ENCODE results near the gene LANCL2. TPM values are rescaled to one million over a fixed set of nuclear protein-coding genes. Genes with fewer than 3 reads are reported as not detected.
"Not testable (repeated sequence)": the region's sequence is repeated elsewhere in the genome, so short reads cannot be mapped to it uniquely, and the experiment has no call there.

Gene LANCL2
- total RNA-seq, 1 experiment from 2014 or later = 22.8 TPM

DNA sequence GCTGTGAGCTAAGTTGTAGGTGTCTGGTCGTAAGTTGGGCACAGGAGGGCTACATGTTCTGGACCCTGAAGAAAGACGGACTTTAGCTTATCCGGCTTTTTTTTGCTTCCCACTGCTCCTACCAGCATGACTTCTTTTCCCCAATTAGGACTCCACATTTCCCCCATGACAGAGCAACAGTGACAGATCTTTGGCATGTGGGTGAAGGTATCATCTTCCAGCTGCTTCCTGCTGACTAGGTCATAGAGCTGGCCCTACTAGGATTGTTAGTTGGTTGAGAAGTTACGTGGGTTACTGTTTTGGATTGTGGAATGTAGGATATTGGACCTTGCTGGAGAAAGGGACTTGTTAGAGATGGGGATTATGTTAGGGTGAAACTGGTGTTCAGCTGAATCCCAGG, 21.4 kb downstream of the LANCL2 start:
- in situ Hi-C loops (cut with HindIII; ENCODE audit: low pct_unique_long_range_greater_than_20kb, low sequenced_read_pairs) = no loop called here
- no peak for DNase-seq (ENCODE audit: low read depth, low spot score)

GRCh38 chr7:55387062-55387965, 22.2 kb downstream of the LANCL2 start:
- DNase-seq (ENCODE audit: low read depth, low spot score) = no peak
- in situ Hi-C loops (cut with HindIII; ENCODE audit: low pct_unique_long_range_greater_than_20kb, low sequenced_read_pairs) = no loop called here

DNA sequence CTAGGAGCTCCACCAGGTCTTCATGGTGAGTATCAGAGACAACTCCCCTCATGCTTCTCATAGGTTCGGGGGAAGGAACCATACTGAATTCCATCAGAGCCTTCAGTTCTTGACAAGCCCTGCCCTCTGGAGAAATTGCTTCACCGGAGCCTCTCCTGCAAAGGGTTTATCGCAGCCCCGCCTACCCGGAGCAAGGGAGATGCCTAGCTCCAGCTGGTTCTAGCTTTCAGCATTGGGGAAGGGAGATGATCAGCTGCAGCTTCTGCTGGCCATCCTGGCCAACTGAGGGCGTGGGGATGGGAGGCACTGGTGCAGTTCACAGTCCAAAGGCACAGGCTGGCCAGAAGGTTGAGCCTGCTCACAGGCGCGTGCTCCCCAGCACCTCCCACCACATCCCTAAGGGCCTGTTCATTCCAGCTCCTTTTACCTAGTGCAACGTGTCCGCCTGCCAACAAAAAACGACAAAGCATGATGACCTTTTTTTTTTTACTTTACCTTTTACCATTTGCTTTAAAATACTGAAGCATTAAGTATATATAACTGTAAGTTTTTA, 31.2 kb downstream of the LANCL2 start:
- DNase-seq (ENCODE audit: low read depth, low spot score) = no peak
- in situ Hi-C loops (cut with HindIII; ENCODE audit: low pct_unique_long_range_greater_than_20kb, low sequenced_read_pairs) = no loop called here

DNA sequence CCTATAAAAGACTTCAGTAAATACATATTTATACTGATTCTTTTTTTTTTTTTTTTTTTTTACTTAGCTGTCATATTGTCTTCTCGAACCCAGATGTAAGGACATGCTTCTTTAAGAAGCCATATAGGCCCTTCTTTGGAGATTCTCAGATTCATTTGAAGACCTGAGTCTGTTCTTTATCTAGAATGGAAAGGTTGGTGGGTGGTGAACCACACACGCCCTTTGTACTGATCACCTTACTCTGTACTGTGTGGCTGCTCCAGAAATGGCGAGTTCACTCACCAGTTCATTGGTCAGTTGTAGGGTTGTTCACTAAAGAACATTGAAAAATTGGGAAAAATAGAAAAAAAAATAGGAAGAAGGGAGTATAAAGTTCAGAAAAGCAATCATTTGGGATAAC, 32.5 kb downstream of the LANCL2 start:
- DNase-seq (ENCODE audit: low read depth, low spot score) = no peak
- in situ Hi-C loops (cut with HindIII; ENCODE audit: low pct_unique_long_range_greater_than_20kb, low sequenced_read_pairs) = no loop called here

DNA sequence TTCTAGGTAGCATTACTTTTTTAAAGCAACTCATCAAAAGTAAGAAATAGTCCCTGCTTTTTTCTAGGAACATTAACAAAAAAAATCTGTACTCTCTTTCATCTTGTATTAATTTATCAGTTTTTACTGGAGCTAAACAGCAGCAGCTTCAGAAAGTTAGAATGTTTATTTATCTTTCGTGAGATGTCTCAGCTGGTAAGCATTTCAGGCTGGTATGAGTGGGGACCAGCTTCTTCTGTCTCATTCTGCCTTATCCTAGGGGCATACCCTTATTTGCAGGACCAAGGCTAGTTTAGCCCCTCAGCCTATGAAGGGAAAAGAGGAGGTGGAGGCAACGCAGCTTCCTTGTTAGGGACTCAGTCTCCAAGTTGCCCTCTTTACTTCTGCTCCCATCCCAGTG, 35.1 kb downstream of the LANCL2 start:
- in situ Hi-C loops (cut with HindIII; ENCODE audit: low pct_unique_long_range_greater_than_20kb, low sequenced_read_pairs) = no loop called here

DNA sequence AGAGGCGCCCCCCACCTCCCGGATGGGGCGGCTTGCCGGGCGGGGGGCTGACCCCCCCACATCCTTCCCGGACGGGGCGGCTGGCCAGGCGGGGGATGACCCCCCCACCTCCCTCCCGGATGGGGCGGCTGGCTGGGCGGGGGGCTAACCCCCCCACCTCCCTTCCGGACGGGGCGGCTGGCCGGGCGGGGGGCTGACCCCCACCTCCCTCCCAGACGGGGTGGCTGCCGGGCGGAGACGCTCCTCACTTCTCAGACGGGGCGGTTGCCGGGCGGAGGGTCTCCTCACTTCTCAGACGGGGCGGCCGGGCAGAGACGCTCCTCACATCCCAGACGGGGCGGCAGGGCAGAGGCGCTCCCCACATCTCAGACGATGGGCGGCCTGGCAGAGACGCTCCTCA, 37.4 kb downstream of the LANCL2 start:
- DNase-seq (ENCODE audit: low read depth, low spot score); in situ Hi-C loops (cut with HindIII; ENCODE audit: low pct_unique_long_range_greater_than_20kb, low sequenced_read_pairs): not testable (repeated sequence)

More for the DNA sequence above, 35.1 kb downstream of the LANCL2 start:
- DNase-seq (ENCODE audit: low read depth, low spot score) = no peak

GRCh38 chr7:55405856-55406541, 40.9 kb downstream of the LANCL2 start:
- no peak for DNase-seq (ENCODE audit: low read depth, low spot score)
- in situ Hi-C loops (cut with HindIII; ENCODE audit: low pct_unique_long_range_greater_than_20kb, low sequenced_read_pairs) = no loop called here

DNA sequence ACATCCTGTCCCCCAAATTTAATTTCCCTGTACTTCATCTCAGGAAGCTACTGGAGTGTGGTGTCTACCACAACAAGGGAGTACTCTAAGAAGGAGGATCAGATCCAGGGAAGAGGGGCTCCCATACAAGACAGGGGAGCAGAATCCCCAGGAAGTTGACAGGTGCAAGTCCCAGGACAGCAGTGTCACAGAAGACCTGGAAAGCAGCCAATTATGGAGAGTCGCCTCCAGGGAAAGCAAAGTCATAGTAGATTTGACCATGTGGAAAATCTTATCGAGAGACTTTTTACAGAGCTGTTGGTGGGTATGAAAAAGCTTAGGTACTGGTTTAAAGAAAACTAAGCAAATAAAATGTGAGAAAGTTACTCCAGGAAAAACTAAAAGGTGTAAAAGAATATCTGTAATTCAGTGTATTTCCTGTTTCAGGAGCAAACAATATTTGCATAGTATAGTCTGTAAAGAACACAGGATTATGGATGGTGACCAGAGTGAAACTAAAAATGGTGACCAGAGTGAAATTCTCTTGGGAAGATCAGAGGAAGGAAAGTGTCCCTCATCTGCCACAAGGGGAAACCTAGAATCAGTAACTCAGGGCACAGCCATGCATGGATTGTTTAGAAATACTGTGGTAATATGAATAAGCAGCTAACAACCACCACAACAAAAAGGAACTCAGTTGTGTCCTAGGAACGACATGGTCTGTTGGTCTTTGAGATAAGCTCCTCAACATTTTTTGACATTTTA, 44.5 kb downstream of the LANCL2 start:
- in situ Hi-C loops (cut with HindIII; ENCODE audit: low pct_unique_long_range_greater_than_20kb, low sequenced_read_pairs) = no loop called here
- DNase-seq (ENCODE audit: low read depth, low spot score) = no peak

DNA sequence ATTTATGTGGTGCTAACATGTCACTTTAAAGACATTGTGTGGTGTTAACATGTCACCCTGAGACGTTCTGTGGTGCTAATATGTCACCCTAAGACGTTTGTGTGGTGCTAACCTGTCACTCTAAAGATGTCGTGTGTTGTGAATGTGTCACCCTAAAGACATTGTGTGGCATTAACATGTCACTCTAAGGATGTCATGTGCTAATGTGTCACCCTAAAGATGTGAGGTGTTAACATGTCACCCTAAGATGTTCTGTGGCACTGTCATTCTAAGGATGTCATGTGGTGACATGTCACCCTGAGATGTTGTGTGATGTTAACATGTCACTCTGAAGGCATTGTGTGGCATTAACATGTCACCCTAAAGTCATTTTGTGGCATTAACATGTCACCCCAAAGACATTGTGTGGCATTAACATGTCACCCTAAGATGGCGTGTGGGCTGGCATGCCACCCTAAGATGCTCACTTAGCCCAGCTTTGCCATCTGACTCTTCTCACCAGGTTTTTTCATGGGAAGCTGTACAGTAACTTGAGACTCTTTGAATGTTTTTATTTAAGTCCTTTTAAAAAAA, 45.6 kb downstream of the LANCL2 start:
- in situ Hi-C loops (cut with HindIII; ENCODE audit: low pct_unique_long_range_greater_than_20kb, low sequenced_read_pairs) = no loop called here
- DNase-seq (ENCODE audit: low read depth, low spot score) = no peak

GRCh38 chr7:55411844-55412243, 46.7 kb downstream of the LANCL2 start:
- no peak for DNase-seq (ENCODE audit: low read depth, low spot score)
- in situ Hi-C loops (cut with HindIII; ENCODE audit: low pct_unique_long_range_greater_than_20kb, low sequenced_read_pairs) = no loop called here

DNA sequence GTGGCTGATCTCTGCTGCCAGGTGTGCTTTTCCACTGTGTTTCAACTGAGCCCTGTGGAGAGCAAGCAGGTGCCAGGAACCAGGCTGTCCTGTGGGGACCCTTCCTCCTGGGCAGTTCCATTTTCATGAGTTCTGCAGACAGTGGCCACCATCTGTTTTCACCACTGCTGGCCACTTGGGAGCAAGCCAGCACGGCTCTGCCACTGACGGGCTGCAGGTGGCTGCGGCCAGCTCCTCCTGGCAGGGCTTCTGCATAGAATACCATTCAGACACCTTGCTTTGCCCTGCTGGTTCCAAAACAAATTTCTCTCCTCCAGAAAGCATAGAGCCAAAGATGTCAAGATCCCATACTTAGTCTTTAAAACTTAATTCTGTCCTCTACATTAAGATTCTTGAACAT, 48.3 kb downstream of the LANCL2 start:
- DNase-seq (ENCODE audit: low read depth, low spot score) = no peak
- in situ Hi-C loops (cut with HindIII; ENCODE audit: low pct_unique_long_range_greater_than_20kb, low sequenced_read_pairs) = no loop called here

- in situ Hi-C loops (cut with HindIII; ENCODE audit: low pct_unique_long_range_greater_than_20kb, low sequenced_read_pairs) = no loop called here
- DNase-seq (ENCODE audit: low read depth, low spot score) = peak; percentile 91
Observed at GRCh38 chr7:55415173-55415778, 50.1 kb downstream of the LANCL2 start.

GRCh38 chr7:55417456-55417855, 52.3 kb downstream of the LANCL2 start:
- DNase-seq (ENCODE audit: low read depth, low spot score); in situ Hi-C loops (cut with HindIII; ENCODE audit: low pct_unique_long_range_greater_than_20kb, low sequenced_read_pairs): not testable (repeated sequence)

GRCh38 chr7:55420530-55420929, 55.4 kb downstream of the LANCL2 start:
- peak; percentile 87 for DNase-seq (ENCODE audit: low read depth, low spot score)
- in situ Hi-C loops (cut with HindIII; ENCODE audit: low pct_unique_long_range_greater_than_20kb, low sequenced_read_pairs) = no loop called here

- DNase-seq (ENCODE audit: low read depth, low spot score) = no peak
- in situ Hi-C loops (cut with HindIII; ENCODE audit: low pct_unique_long_range_greater_than_20kb, low sequenced_read_pairs) = no loop called here
Observed at GRCh38 chr7:55423277-55423711, 58.2 kb downstream of the LANCL2 start.

DNA sequence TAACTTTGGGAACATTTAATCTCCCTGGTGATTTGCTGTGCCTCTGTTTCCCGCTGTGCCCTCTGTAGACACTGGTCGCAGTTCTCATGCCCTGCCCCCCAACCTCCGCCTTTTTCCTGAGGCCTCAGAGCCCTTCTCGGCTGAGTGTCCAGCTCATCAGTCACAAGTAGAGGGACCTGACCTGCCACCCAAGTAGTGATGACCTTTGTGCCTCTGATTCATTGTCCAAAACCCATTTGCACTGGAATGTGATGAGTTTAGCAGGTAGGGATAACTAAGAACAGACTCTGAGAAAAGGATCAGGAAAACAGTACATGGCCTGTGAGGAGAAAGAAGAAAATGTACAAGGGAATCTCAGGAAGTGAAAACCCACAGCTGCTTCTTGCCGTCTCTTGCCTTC, 58.8 kb downstream of the LANCL2 start:
- no peak for DNase-seq (ENCODE audit: low read depth, low spot score)
- in situ Hi-C loops (cut with HindIII; ENCODE audit: low pct_unique_long_range_greater_than_20kb, low sequenced_read_pairs) = no loop called here

- in situ Hi-C loops (cut with HindIII; ENCODE audit: low pct_unique_long_range_greater_than_20kb, low sequenced_read_pairs) = no loop called here
Observed at GRCh38 chr7:55425141-55425752, 60.1 kb downstream of the LANCL2 start.

More at GRCh38 chr7:55425141-55425752, 60.1 kb downstream of the LANCL2 start:
- DNase-seq (ENCODE audit: low read depth, low spot score) = no peak
